ENCODE results near the gene PIF1.

Gene PIF1

DNA sequence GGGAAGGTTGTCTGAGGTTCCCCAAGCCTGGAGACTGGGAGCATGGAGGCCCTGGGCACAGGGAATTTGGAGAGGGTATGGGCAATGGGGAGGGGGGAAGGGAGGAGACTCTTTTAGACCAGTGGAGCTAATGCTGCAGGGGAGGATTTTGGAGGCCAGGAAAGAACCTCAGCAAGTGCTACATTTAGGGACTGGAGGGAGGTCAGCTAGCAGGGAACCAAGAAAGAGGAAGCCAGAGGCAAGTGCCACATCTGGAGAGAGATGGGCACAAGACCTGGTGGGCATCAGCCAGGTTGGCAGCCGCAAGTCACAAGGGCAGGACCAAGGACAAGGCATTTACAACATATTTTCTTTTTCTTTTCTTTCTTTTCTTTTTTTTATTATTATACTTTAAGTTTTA is 37.0 kb upstream of the PIF1 start:
- H3K4me3 ChIP-seq (ENCODE audit: low read depth, low read length): no peak overlapping the region
- TF ChIP-seq, protein P1, sequence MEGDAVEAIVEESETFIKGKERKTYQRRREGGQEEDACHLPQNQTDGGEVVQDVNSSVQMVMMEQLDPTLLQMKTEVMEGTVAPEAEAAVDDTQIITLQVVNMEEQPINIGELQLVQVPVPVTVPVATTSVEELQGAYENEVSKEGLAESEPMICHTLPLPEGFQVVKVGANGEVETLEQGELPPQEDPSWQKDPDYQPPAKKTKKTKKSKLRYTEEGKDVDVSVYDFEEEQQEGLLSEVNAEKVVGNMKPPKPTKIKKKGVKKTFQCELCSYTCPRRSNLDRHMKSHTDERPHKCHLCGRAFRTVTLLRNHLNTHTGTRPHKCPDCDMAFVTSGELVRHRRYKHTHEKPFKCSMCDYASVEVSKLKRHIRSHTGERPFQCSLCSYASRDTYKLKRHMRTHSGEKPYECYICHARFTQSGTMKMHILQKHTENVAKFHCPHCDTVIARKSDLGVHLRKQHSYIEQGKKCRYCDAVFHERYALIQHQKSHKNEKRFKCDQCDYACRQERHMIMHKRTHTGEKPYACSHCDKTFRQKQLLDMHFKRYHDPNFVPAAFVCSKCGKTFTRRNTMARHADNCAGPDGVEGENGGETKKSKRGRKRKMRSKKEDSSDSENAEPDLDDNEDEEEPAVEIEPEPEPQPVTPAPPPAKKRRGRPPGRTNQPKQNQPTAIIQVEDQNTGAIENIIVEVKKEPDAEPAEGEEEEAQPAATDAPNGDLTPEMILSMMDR (IDR thresholded peaks at IDR 0.05; ENCODE audit: borderline replicate concordance, insufficient read depth, low read depth, low read length): no peak

DNA sequence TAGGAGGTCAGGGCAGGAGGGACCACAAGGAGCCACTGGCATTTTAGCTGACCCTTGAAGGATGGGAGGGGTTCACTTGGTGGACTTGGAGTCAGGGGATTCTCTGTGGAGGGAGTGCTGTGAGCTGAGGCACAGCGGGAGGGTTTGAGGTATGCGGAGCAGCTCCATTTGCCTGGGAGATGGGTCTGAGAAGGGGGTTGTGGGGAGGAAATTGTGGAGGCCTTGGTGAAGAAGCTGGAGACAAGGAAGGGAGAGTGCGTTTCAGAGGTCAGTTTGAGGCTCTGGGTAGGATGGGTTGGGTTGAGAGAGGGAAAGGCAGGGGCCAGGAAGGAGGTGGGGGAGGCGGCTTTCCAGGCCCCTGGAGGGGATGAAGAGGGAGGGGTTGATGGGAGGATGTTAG is 36.5 kb upstream of the PIF1 start:
- H3K4me3 ChIP-seq (ENCODE audit: low read depth, low read length): no peak overlapping the region
- TF ChIP-seq, protein P1 (IDR thresholded peaks at IDR 0.05; ENCODE audit: borderline replicate concordance, insufficient read depth, low read depth, low read length): no peak

DNA sequence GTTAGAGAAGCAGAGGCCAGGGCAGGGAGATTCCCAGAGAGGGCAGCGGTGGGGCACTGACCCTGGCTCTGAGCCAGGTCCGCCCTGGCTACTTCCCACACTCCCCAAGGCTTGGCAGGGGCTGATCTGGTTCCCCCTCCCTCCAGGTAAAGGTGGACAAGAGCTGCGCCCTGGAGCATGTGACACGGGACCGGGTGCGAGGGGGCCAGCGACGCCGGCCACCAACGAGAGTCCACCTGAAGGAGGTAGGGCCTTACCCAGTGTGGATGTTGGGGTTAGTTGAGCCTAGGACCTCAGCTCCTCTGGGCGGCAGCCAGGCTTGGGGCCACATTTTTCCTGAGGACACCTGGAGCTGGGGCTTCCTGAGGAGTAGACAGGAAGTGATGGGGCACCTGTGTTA is 35.9 kb upstream of the PIF1 start:
- TF ChIP-seq, protein P1 (IDR thresholded peaks at IDR 0.05; ENCODE audit: borderline replicate concordance, insufficient read depth, low read depth, low read length): no peak
- H3K4me3 ChIP-seq (ENCODE audit: low read depth, low read length): no peak overlapping the region

DNA sequence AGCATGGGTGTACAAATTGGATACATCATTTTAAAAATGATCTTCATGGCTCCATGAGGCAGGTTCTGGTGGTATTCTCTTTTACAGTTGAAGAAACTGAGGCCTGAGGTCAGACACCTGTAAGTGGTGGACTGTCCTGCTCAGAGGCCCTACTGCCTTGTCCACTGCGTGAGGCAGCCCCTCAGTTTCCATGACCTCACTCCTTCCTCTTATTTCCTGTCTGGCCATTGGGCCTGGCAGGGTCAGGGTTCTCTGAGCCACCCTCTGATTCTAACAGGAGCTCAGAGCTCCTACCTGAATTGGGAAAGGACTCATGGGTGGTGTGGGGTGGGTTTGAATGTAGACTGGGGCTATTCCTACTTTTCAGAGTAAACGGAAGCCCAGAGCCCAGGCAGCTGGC is 33.8 kb upstream of the PIF1 start:
- TF ChIP-seq, protein P1 (IDR thresholded peaks at IDR 0.05; ENCODE audit: borderline replicate concordance, insufficient read depth, low read depth, low read length): no peak
- no peak overlapping the region for H3K4me3 ChIP-seq (ENCODE audit: low read depth, low read length)

DNA sequence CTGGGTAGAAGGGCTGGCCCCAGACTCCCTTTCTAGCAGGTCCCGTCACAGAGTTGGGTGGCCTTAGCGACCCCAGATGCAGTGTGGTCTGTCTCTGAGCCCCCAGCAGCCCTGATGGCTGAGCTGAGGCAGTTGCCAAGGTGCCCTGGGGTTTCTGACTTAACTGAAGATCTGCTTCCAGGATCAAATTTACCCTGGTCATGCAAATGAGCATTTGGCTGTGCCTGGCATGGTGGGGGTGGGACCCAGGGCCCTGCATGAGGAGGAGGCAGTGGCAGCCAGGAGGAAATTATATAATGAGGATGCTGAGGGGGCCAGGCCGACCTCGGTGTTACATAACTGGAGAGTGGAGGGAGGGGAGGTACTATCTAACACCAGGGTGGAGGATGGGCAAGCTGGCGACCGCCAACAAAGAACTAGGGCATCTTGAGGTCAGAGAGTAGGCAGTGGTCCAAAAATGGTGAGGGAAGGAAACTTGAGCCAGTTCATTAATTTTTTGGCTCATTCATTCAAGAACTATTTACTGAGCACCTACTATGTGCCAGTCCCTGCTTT is 32.7 kb upstream of the PIF1 start:
- TF ChIP-seq, protein P1 (IDR thresholded peaks at IDR 0.05; ENCODE audit: borderline replicate concordance, insufficient read depth, low read depth, low read length): no peak

DNA sequence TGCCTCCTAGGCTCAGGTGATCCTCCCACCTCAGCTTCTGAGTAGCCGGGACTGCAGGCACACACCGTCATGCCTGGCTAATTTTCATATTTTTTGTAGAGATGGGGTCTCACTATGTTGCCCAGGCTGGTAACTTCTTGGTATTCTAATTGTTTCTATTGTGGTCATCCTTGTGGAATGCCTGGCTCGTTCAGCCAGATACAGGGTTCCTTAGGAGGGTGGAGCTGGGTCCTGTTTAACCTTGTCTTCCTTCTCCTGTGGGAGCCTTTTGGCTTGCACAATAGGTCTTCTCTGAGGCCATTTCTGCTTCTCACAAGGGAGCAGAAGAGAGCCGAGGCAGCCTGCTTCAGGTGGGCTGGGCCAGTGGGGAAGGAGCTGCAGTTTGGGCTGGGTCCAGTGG is 32.0 kb upstream of the PIF1 start:
- TF ChIP-seq, protein P1 (IDR thresholded peaks at IDR 0.05; ENCODE audit: borderline replicate concordance, insufficient read depth, low read depth, low read length): no peak
- no peak overlapping the region for H3K4me3 ChIP-seq (ENCODE audit: low read depth, low read length)

More for the DNA sequence above, 32.7 kb upstream of the PIF1 start:
- H3K4me3 ChIP-seq (ENCODE audit: low read depth, low read length): no peak overlapping the region

DNA sequence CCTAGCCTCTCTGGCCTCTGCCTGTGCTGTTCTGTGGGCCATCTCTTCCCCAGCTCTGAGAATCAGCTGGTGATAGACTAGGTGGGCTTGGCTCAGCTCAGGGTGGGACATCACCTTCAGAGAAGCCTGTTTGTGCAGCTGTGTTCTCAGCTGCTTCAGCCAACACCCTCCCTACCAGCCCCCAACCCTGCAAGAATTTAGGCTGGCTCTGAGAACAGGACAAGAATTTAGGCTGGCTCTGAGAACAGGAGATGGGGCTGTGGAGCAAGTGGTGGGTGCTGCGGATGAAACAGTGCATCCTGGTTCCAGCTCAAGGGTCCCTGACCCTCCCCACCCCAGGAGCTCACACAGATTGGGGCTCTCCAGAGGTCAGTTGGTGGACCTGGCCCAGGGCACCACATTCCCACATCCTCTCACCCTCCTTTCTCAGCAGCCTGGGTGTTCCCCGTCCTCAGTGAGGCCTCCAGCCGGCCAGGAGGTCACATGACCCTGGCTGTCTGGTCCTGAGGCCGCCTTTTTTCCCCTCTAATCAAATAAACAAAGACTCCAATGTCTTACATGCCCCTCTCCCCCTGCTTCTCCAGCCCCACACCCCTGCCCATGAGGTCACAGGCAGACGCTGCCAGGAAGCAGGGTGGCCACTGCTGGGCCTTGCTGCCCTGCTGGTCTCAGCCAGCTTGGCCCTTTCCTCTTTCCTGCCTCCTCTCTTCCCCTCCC is 31.1 kb upstream of the PIF1 start:
- TF ChIP-seq, protein P1 (IDR thresholded peaks at IDR 0.05; ENCODE audit: borderline replicate concordance, insufficient read depth, low read depth, low read length): no peak
- no peak overlapping the region for H3K4me3 ChIP-seq (ENCODE audit: low read depth, low read length)
